ENCODE results near the gene ANAPC16. TPM values are rescaled to one million over a fixed set of nuclear protein-coding genes. Genes with fewer than 3 reads are reported as not detected.

Gene ANAPC16
- total and polyA plus RNA-seq, 2 experiments from 2014 or later, result 77.5 to 126 TPM

- H3K27ac Mint-ChIP-seq, result peak overlapping the region; percentile 60; the same call in 1 of the 2 replicates
- peaks cover 18% of the 10 kb centered on the region; the same call in 2 of the 3 replicates for H3K4me1 Mint-ChIP-seq
- TF ChIP-seq ZNF462 (CRISPR knock-in tag; IDR thresholded peaks at IDR 0.05) (no peak), STAT1 (IDR thresholded peaks at IDR 0.05; ENCODE audit: unreplicated experiment) (no peak), CREB1 (CRISPR knock-in tag; IDR thresholded peaks at IDR 0.05; ENCODE audit: low read depth) (no peak), ZNF331 (CRISPR knock-in tag; IDR thresholded peaks at IDR 0.05; ENCODE audit: low read depth) (no peak), EZH2 (IDR thresholded peaks at IDR 0.05; ENCODE audit: low read depth, unreplicated experiment) (no peak), ZNF114 (CRISPR knock-in tag; IDR thresholded peaks at IDR 0.05) (no peak), ETS1 (IDR thresholded peaks at IDR 0.05) (no peak), EZH2phosphoT487 (IDR thresholded peaks at IDR 0.05; ENCODE audit: unreplicated experiment) (no peak), JUNB (IDR thresholded peaks at IDR 0.05; ENCODE audit: unreplicated experiment) (no peak), POLR2AphosphoS5 (IDR thresholded peaks at IDR 0.05; ENCODE audit: low read depth) (no peak), NANOG (IDR thresholded peaks at IDR 0.05; ENCODE audit: borderline replicate concordance) (no peak)
- H3K9me3 Mint-ChIP-seq, result no peaks in the 10 kb centered on the region
- ATAC-seq, result no peak
- H3K4me2 ChIP-seq, result no peak overlapping the region
- peaks cover 20% of the 10 kb centered on the region for H3K36me3 Mint-ChIP-seq (ENCODE audit: low read depth)
- H2AFZ ChIP-seq, result no peak overlapping the region
- peaks cover 3% of the 10 kb centered on the region; the same call in 1 of the 2 replicates for H3F3A ChIP-seq (replicated peaks; ENCODE audit: low read depth)
- no peaks in the 10 kb centered on the region for H3K4me1 ChIP-seq (ENCODE audit: insufficient read depth)
- H3K4me3 Mint-ChIP-seq, result no peak overlapping the region
- no peaks in the 10 kb centered on the region for H3K9me2 ChIP-seq (ENCODE audit: insufficient read depth)
- no peak overlapping the region for H3K4me3 ChIP-seq
- H3K79me2 ChIP-seq (replicated peaks; ENCODE audit: insufficient read depth), result peaks cover 72% of the 10 kb centered on the region
- H4K20me1 ChIP-seq (replicated peaks; ENCODE audit: insufficient read depth), result 0 out of 2 replicates have a peak, but pooled peaks cover 3% of the 10 kb centered on the region
- peaks cover 3% of the 10 kb centered on the region; the same call in 1 of the 2 replicates for H3K36me3 ChIP-seq (ENCODE audit: insufficient read depth)
- H3K27me3 ChIP-seq (ENCODE audit: insufficient read depth), result no peaks in the 10 kb centered on the region
- H3K27me3 Mint-ChIP-seq (ENCODE audit: insufficient read depth, low read depth, poor library complexity), result no peaks in the 10 kb centered on the region
- no peak for DNase-seq (ENCODE audit: low spot score)
- peak overlapping the region; percentile 42 for H3K27ac ChIP-seq (ENCODE audit: low read depth)
Measured at GRCh38 chr10:72226418-72227027, 10.7 kb downstream of the ANAPC16 start.

Measured in GM23338 (cell line).